ENCODE data around the gene MTMR12.

DNA sequence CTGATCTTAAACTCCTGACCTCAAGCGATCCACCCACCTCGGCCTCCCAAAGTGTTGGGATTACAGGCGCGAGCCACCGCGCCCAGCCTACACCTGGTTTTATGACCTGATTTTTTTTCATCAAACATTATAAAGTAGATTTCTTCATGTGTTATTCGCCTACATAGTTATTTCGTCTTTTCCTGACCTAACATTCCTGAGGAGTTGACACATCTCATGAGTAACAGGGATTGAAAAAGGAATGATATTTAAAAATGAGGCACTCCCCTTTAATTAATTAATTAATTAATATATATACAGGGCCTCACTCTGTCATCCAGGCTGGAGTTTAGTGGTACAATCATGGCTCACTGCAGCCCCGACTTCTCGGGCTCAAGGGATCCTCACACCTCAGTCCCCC lies 20.2 kb upstream of the MTMR12 start:
- TF ChIP-seq YY1 (IDR thresholded peaks at IDR 0.05; ENCODE audit: insufficient read depth, insufficient read length) (no peak), ZNF274 (IDR thresholded peaks at IDR 0.05; ENCODE audit: low read depth, low read length) (no peak), SUZ12 (IDR thresholded peaks at IDR 0.05; ENCODE audit: extremely low read depth, insufficient read depth, insufficient read length) (no peak)
